Lower leg skin (tissue), 3 donors: ENCODE results near the gene NEDD4L.

ENCODE experiments used
- CTCF ChIP-seq, 3 donors: fragments of 450-650 bp; IDR thresholded peaks; one replicate each; pipeline ENCODE4 v1.5.1; 2016; ENCODE audit warnings: antibody characterized with exemption in 3 of 3, mild to moderate bottlenecking in 3 of 3, moderate library complexity in 2 of 3
- POLR2A ChIP-seq, 2 donors: fragments of 450-650 bp; IDR thresholded peaks; one replicate each; pipeline ENCODE4 v1.6.1; 2016 to 2017; ENCODE audit warnings: antibody characterized with exemption in 2 of 2, mild to moderate bottlenecking in 1 of 2, moderate library complexity in 1 of 2

DNA sequence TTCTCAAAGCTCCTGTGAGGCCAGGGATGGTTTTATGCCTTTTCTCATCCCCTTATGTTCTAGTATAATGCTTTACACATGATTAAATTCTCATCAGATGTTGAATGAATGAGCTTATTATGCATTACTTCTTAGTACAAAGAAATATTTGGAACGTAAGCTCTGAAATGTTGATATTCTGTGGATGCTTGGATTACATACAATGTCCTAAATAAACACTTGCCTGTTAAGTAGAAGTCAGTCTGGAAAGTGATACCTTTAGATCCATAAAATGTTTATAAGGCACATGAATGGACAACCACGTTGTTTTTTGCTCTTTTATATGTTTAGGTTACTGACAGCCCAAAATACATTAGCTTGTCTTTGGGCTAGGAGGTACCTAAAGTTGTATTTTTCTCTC is 248.6 kb downstream of the NEDD4L start:
- TF ChIP-seq CTCF (IDR thresholded peaks at IDR 0.05), result no peak
- TF ChIP-seq POLR2A (IDR thresholded peaks at IDR 0.05), result no peak
